ENCODE results near the gene STARD13. TPM values are rescaled to one million over a fixed set of nuclear protein-coding genes. Genes with fewer than 3 reads are reported as not detected.

Gene STARD13
- total RNA-seq, 6 experiments from 2014 or later = 27.9 to 38.3 (median 34.5) TPM

GRCh38 chr13:33147832-33148231, 137.7 kb downstream of the STARD13 start:
- H3K4me1 Mint-ChIP-seq (ENCODE audit: low read depth) = peaks cover 61% of the 10 kb centered on the region
- DNase-seq = no peak
- H3K27me3 Mint-ChIP-seq (ENCODE audit: insufficient read depth) = peaks cover 2% of the 10 kb centered on the region; the same call in 1 of the 2 replicates
- no peak for TF ChIP-seq CTCF (IDR thresholded peaks at IDR 0.05)
- peaks cover 65% of the 10 kb centered on the region for H3K36me3 Mint-ChIP-seq (ENCODE audit: low read depth)
- H3K9me3 Mint-ChIP-seq = no peaks in the 10 kb centered on the region
- H3K4me3 Mint-ChIP-seq = no peak overlapping the region
- no peak overlapping the region for H3K27ac Mint-ChIP-seq

GRCh38 chr13:33146843-33147611, 138.5 kb downstream of the STARD13 start:
- H3K4me1 Mint-ChIP-seq (ENCODE audit: low read depth) = peaks cover 54% of the 10 kb centered on the region
- peaks cover 2% of the 10 kb centered on the region for H3K27me3 Mint-ChIP-seq (ENCODE audit: insufficient read depth)
- no peak overlapping the region for H3K27ac Mint-ChIP-seq
- no peak for TF ChIP-seq CTCF (IDR thresholded peaks at IDR 0.05)
- no peak for DNase-seq
- no peak overlapping the region for H3K4me3 Mint-ChIP-seq
- H3K9me3 Mint-ChIP-seq = no peaks in the 10 kb centered on the region
- peaks cover 65% of the 10 kb centered on the region for H3K36me3 Mint-ChIP-seq (ENCODE audit: low read depth)

GRCh38 chr13:33145667-33146066, 139.9 kb downstream of the STARD13 start:
- TF ChIP-seq CTCF (IDR thresholded peaks at IDR 0.05) = no peak
- Mint-ChIP-seq H3K4me1 (ENCODE audit: low read depth) (peaks cover 43% of the 10 kb centered on the region), H3K27me3 (ENCODE audit: insufficient read depth) (peaks cover 2% of the 10 kb centered on the region), H3K27ac (no peak overlapping the region), H3K9me3 (no peaks in the 10 kb centered on the region), H3K36me3 (ENCODE audit: low read depth) (peaks cover 62% of the 10 kb centered on the region), H3K4me3 (no peak overlapping the region)
- no peak for DNase-seq

- peaks cover 2% of the 10 kb centered on the region for H3K27me3 Mint-ChIP-seq (ENCODE audit: insufficient read depth)
- no peak for TF ChIP-seq CTCF (IDR thresholded peaks at IDR 0.05)
- peaks cover 54% of the 10 kb centered on the region for H3K36me3 Mint-ChIP-seq (ENCODE audit: low read depth)
Observed at GRCh38 chr13:33144358-33144784, 141.2 kb downstream of the STARD13 start.

GRCh38 chr13:33139780-33140535, 145.6 kb downstream of the STARD13 start:
- no peaks in the 10 kb centered on the region for H3K9me3 Mint-ChIP-seq
- DNase-seq = no peak
- no peak overlapping the region for H3K27ac Mint-ChIP-seq
- no peak for TF ChIP-seq CTCF (IDR thresholded peaks at IDR 0.05)
- H3K4me1 Mint-ChIP-seq (ENCODE audit: low read depth) = peaks cover 9% of the 10 kb centered on the region; the same call in 1 of the 2 replicates
- peaks cover 2% of the 10 kb centered on the region for H3K27me3 Mint-ChIP-seq (ENCODE audit: insufficient read depth)
- no peak overlapping the region for H3K4me3 Mint-ChIP-seq
- H3K36me3 Mint-ChIP-seq (ENCODE audit: low read depth) = peaks cover 58% of the 10 kb centered on the region

More at GRCh38 chr13:33144358-33144784, 141.2 kb downstream of the STARD13 start:
- H3K4me3 Mint-ChIP-seq = no peak overlapping the region
- peaks cover 30% of the 10 kb centered on the region for H3K4me1 Mint-ChIP-seq (ENCODE audit: low read depth)
- peak overlapping the region; percentile 12; the same call in 1 of the 2 replicates for H3K27ac Mint-ChIP-seq
- H3K9me3 Mint-ChIP-seq = no peaks in the 10 kb centered on the region
- DNase-seq = no peak
